Measurements from ENCODE around the gene NDUFAF8. TPM values are rescaled to one million over a fixed set of nuclear protein-coding genes. Genes with fewer than 3 reads are reported as not detected.

NDUFAF8 gene
- total RNA-seq, 4 donors from 2014 or later = 17.8 to 39.4 (median 25.9) TPM

- H3K27ac ChIP-seq = no peak overlapping the region
- H3K9me3 ChIP-seq = no peaks in the 10 kb centered on the region
- H3K36me3 ChIP-seq = peaks cover 24% of the 10 kb centered on the region
- H3K4me1 ChIP-seq = no peaks in the 10 kb centered on the region
- no peak for TF ChIP-seq POLR2AphosphoS5 (IDR thresholded peaks at IDR 0.05)
- TF ChIP-seq POLR2A (IDR thresholded peaks at IDR 0.05) = no peak
- TF ChIP-seq, protein P1, sequence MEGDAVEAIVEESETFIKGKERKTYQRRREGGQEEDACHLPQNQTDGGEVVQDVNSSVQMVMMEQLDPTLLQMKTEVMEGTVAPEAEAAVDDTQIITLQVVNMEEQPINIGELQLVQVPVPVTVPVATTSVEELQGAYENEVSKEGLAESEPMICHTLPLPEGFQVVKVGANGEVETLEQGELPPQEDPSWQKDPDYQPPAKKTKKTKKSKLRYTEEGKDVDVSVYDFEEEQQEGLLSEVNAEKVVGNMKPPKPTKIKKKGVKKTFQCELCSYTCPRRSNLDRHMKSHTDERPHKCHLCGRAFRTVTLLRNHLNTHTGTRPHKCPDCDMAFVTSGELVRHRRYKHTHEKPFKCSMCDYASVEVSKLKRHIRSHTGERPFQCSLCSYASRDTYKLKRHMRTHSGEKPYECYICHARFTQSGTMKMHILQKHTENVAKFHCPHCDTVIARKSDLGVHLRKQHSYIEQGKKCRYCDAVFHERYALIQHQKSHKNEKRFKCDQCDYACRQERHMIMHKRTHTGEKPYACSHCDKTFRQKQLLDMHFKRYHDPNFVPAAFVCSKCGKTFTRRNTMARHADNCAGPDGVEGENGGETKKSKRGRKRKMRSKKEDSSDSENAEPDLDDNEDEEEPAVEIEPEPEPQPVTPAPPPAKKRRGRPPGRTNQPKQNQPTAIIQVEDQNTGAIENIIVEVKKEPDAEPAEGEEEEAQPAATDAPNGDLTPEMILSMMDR (IDR thresholded peaks at IDR 0.05) = no peak
- no peak for TF ChIP-seq EP300 (IDR thresholded peaks at IDR 0.05)
- no CpG with 5 or more reads among the region's 17 CpGs for WGBS
- H3K27me3 ChIP-seq = no peaks in the 10 kb centered on the region
- DNase-seq (ENCODE audit: low spot score in 2 of 2) = no peak
- no peak overlapping the region for H3K4me3 ChIP-seq
Observed at GRCh38 chr17:81193051-81193410, 46.1 kb upstream of the NDUFAF8 start.

DNA sequence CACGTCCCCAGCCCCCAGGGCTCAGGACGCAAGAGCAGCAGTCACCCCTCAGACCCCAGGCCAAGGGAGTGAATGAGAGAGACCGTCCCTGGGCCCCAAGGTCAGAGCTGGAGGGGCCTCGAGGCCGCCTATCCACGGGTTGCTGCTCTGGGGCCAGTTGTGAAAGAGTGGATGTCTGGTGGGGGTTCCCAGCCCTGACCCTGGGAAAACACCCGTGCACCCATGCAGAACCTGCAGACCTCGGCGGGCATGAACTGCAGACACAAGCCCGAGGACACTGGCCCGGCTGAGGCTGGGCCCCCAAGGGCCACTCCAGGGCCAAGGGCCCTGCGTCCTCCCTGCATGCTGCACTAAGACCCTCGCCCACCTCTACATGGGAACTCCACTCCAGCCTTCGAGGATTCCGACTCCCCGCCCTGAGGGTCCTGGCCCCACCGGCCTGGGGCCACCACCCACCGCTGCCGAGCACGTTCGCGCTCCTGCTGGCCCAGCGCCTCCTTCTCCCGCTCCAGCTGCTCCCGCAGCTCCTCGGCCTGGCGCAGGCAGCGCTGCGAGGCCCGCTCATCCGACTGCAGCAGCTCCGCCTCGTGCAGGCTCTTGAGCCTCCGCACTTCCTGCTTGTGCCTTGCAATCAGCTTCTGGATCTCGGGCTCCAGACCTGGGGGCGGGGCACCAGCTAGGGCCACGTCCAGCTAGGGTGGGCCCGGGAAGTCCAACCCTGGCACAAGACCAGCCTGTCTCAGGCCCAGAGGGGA lies 45.5 kb upstream of the NDUFAF8 start:
- no peak for TF ChIP-seq EP300 (IDR thresholded peaks at IDR 0.05)
- no peak for TF ChIP-seq POLR2AphosphoS5 (IDR thresholded peaks at IDR 0.05)
- TF ChIP-seq POLR2A (IDR thresholded peaks at IDR 0.05) = no peak
- TF ChIP-seq, protein P1 (IDR thresholded peaks at IDR 0.05) = no peak
- DNase-seq (ENCODE audit: low spot score in 2 of 2) = no peak
- 75% methylated on average over 28 of the region's 38 CpGs for WGBS

GRCh38 chr17:81194225-81194760 lies 44.8 kb upstream of the NDUFAF8 start:
- Histone ChIP-seq H3K4me1 (no peaks in the 10 kb centered on the region), H3K4me3 (no peak overlapping the region), H3K9me3 (no peaks in the 10 kb centered on the region), H3K27me3 (no peaks in the 10 kb centered on the region), H3K36me3 (peaks cover 26% of the 10 kb centered on the region), H3K27ac (no peak overlapping the region)
- TF ChIP-seq, protein P1 (IDR thresholded peaks at IDR 0.05) = no peak
- TF ChIP-seq POLR2A (IDR thresholded peaks at IDR 0.05) = no peak
- no peak for TF ChIP-seq POLR2AphosphoS5 (IDR thresholded peaks at IDR 0.05)
- no peak for TF ChIP-seq EP300 (IDR thresholded peaks at IDR 0.05)
- WGBS = 91% methylated on average over 7 of the region's 21 CpGs
- no peak for DNase-seq (ENCODE audit: low spot score in 2 of 2)

More for the DNA sequence above, 45.5 kb upstream of the NDUFAF8 start:
- H3K36me3 ChIP-seq = peaks cover 24% of the 10 kb centered on the region
- H3K27ac ChIP-seq = no peak overlapping the region
- no peaks in the 10 kb centered on the region for H3K27me3 ChIP-seq
- H3K9me3 ChIP-seq = no peaks in the 10 kb centered on the region
- H3K4me1 ChIP-seq = no peaks in the 10 kb centered on the region
- H3K4me3 ChIP-seq = no peak overlapping the region

DNA sequence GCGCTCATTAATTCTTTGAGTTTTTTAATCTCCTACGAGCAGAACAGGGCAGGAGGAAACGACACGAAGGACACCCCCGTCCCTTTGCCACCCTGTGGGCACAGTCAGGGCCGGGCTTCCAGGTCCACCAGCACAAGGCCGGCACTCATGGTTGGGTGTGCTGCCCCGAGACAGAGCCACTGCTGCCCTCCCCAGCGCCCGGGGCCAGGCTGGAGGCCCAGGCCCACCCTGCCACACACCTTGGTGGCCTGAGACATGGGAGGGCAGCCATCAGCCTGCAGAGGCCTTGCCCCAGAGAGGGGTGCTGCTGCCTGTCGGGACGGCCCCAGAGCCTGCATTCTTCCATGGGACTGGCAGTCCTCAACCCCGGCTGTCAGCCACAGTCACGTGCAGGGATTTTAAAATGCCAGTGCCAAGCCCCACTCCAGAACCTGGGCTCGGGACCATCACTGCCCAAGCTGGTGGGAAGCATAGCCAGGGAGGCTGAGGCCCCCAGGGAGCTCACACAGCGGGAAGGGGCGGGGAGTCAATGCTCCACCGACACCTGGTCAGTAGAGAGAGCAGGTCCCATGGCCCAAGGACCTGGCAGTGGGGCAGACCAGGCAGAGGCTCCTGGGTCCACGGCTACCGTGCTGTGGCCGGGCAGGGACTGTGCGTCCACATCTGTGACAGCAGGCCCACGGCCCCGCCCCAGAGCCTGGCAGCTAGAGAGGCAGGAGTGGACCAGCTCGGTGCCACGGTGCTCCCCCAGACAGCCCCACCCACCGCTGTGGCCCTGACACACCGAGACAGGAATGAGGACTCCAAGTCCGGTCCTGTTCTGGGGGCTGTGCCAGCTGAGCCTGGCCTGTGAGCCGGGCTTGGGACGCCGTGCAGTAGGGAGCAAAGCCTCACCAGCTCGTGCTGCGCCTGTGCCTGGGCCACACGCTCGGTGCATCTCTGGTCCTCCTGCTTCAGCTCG lies 43.9 kb upstream of the NDUFAF8 start:
- Histone ChIP-seq H3K4me1 (no peaks in the 10 kb centered on the region), H3K36me3 (peaks cover 19% of the 10 kb centered on the region), H3K9me3 (no peaks in the 10 kb centered on the region), H3K27me3 (no peaks in the 10 kb centered on the region), H3K4me3 (no peak overlapping the region), H3K27ac (no peak overlapping the region)
- TF ChIP-seq POLR2A (IDR thresholded peaks at IDR 0.05) (no peak), EP300 (IDR thresholded peaks at IDR 0.05) (no peak), POLR2AphosphoS5 (IDR thresholded peaks at IDR 0.05) (no peak)
- TF ChIP-seq, protein P1 (IDR thresholded peaks at IDR 0.05) = no peak
- whole genome bisulfite sequencing = 97% methylated on average over 15 of the region's 37 CpGs
- no peak for DNase-seq (ENCODE audit: low spot score in 2 of 2)
